Common myeloid progenitor, CD34-positive (primary cell): Measurements from ENCODE around the gene OCA2.

ENCODE experiments used
- CTCF ChIA-PET: fragments of 350-600 bp; sonication (Branson Sonifier 250); formaldehyde crosslinking; loops from one replicate; lab custom pipeline; 2021; ENCODE audit warnings: antibody characterized with exemption; lab: Charles Lee
- POLR2A ChIA-PET: fragments of 350-600 bp; sonication (Branson Sonifier 250); formaldehyde crosslinking; loops from one replicate; lab custom pipeline; 2021; ENCODE audit warnings: antibody characterized with exemption; lab: Charles Lee
- DNase-seq, 3 donors: peaks; one replicate each; pipeline versions ENCODE4 v3.0.0 to v3.0.0-alpha.2; 2013
- H3K27ac ChIP-seq, 2 experiments: 1 replicate in 1 of 2; 2 replicates in 1 of 2; pipeline ENCODE4 v1.7.0; 2013; ENCODE audit warnings: inconsistent platforms in 2 of 2, low read length in 2 of 2, mild to moderate bottlenecking in 2 of 2, low read depth in 1 of 2, moderate library complexity in 1 of 2; ENCODE audit not compliant: severe bottlenecking in 2 of 2, insufficient read depth in 1 of 2, poor library complexity in 1 of 2
- H3K27me3 ChIP-seq, 5 experiments: replicated peaks in 2 of 5; 1 replicate in 3 of 5; 2 replicates in 2 of 5; pipeline versions ENCODE4 v1.6.1 to v1.7.0; 2013; ENCODE audit warnings: low read length in 4 of 5, mild to moderate bottlenecking in 2 of 5, moderate library complexity in 2 of 5, inconsistent platforms in 1 of 5; ENCODE audit not compliant: insufficient read depth in 5 of 5, control insufficient read depth in 4 of 5
- H3K36me3 ChIP-seq, 4 experiments: 1 replicate in 2 of 4; 2 replicates in 2 of 4; pipeline versions ENCODE4 v1.6.1 to v1.7.0; 2013; ENCODE audit warnings: low read length in 3 of 4, control low read depth in 1 of 4, mild to moderate bottlenecking in 1 of 4; ENCODE audit not compliant: control insufficient read depth in 4 of 4, insufficient read depth in 4 of 4
- H3K4me1 ChIP-seq, 4 experiments: 1 replicate in 3 of 4; 2 replicates in 1 of 4; pipeline versions ENCODE4 v1.6.1 to v1.7.1; 2013; ENCODE audit warnings: low read length in 3 of 4, mild to moderate bottlenecking in 3 of 4, control low read depth in 1 of 4, inconsistent platforms in 1 of 4, moderate library complexity in 1 of 4; ENCODE audit not compliant: control insufficient read depth in 4 of 4, insufficient read depth in 4 of 4; ENCODE audit errors: control extremely low read depth in 1 of 4
- H3K4me3 ChIP-seq, 7 experiments: 1 replicate in 4 of 7; 2 replicates in 3 of 7; pipeline versions ENCODE4 v1.5.1 to v1.7.0; 2013; ENCODE audit warnings: mild to moderate bottlenecking in 7 of 7, low read length in 6 of 7, moderate library complexity in 6 of 7, inconsistent platforms in 2 of 7, low read depth in 2 of 7, control low read depth in 1 of 7; ENCODE audit not compliant: insufficient read depth in 4 of 7, control insufficient read depth in 1 of 7; ENCODE audit errors: extremely low read depth in 1 of 7
- H3K9me3 ChIP-seq, 5 experiments: 1 replicate in 4 of 5; 2 replicates in 1 of 5; pipeline versions ENCODE4 v1.6.1 to v1.7.1; 2013; ENCODE audit warnings: low read length in 4 of 5, mild to moderate bottlenecking in 2 of 5, inconsistent platforms in 1 of 5, low read depth in 1 of 5, moderate library complexity in 1 of 5; ENCODE audit not compliant: control insufficient read depth in 4 of 5, insufficient read depth in 2 of 5; ENCODE audit errors: control extremely low read depth in 1 of 5
- WGBS: methylation state at CpG from one replicate; pipeline ENCODE4 v1.1.5; 2013; ENCODE audit not compliant: insufficient coverage; 5-methylcytosine and 5-hydroxymethylcytosine counted together

Gene OCA2

GRCh38 chr15:28120359-28120640 lies 21.2 kb upstream of the OCA2 start:
- Histone ChIP-seq H3K4me1 (no peaks in the 10 kb centered on the region), H3K9me3 (no peaks in the 10 kb centered on the region), H3K27ac (no peak overlapping the region), H3K4me3 (no peak overlapping the region), H3K27me3 (no peaks in the 10 kb centered on the region), H3K36me3 (peaks cover 0 to 86% (median 66%) of the 10 kb centered on the region in 4 experiments)
- CTCF ChIA-PET, result interaction anchor here (1.2 to 1.5 kb wide), 2 partner anchors 13 to 36 kb away, joined by 3 read pairs; no protein-coding TSS in a partner anchor
- 100% methylated on average over 2 of the region's 4 CpGs for WGBS
- no peak for DNase-seq
- POLR2A ChIA-PET, result no interaction called here

GRCh38 chr15:28118531-28118930 lies 19.4 kb upstream of the OCA2 start:
- H3K4me3 ChIP-seq, result no peak overlapping the region
- H3K27me3 ChIP-seq, result no peaks in the 10 kb centered on the region
- H3K4me1 ChIP-seq, result no peaks in the 10 kb centered on the region
- DNase-seq, result no peak
- CTCF ChIA-PET, result no interaction called here
- no peak overlapping the region for H3K27ac ChIP-seq
- H3K36me3 ChIP-seq, result peaks cover 6 to 87% (median 69%) of the 10 kb centered on the region in 4 experiments
- POLR2A ChIA-PET, result no interaction called here
- H3K9me3 ChIP-seq, result no peaks in the 10 kb centered on the region
- WGBS, result 97% methylated on average over 10 of the region's 10 CpGs

- no peak for DNase-seq
- ChIA-PET CTCF (no interaction called here), POLR2A (no interaction called here)
- peaks cover 6 to 87% (median 70%) of the 10 kb centered on the region in 4 experiments for H3K36me3 ChIP-seq
- no peaks in the 10 kb centered on the region for H3K27me3 ChIP-seq
- no peak overlapping the region for H3K4me3 ChIP-seq
- no peaks in the 10 kb centered on the region for H3K9me3 ChIP-seq
- 100% methylated on average over 11 of the region's 11 CpGs for WGBS
- H3K4me1 ChIP-seq, result no peaks in the 10 kb centered on the region
- no peak overlapping the region for H3K27ac ChIP-seq
Measured at GRCh38 chr15:28118083-28118482, 19.0 kb upstream of the OCA2 start.

DNA sequence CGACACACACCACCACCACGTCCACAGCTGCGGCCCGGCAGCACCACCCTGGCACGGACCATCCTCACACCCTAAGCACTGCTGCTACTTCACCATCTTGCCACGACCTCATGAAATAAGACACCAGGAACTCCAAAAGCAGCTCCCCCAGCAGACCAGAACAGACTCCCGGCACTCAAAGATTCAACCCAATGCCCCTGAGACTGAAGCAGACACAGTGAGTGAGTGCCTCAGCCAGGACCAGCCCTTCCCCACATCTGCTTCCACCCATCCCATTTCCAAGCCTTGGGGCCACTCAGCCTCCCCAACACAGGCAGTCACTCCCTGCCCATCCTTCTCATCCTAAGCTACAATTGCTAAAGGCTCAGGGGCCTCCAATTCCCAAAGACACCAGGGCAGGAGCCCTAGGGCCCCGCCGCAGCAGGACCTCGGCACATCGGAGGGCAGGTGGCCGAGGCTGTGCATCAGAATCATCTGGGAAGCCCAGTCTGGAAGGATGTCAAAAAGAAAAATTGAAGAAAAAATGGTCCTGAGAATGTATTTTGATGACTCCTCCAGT lies 18.4 kb upstream of the OCA2 start:
- Histone ChIP-seq H3K27ac (no peak overlapping the region), H3K27me3 (no peaks in the 10 kb centered on the region), H3K9me3 (no peaks in the 10 kb centered on the region), H3K4me3 (no peak overlapping the region), H3K4me1 (no peaks in the 10 kb centered on the region), H3K36me3 (peaks cover 6 to 88% (median 73%) of the 10 kb centered on the region in 4 experiments)
- 98% methylated on average over 10 of the region's 12 CpGs for WGBS
- CTCF ChIA-PET, result no interaction called here
- POLR2A ChIA-PET, result no interaction called here
- no peak for DNase-seq

DNA sequence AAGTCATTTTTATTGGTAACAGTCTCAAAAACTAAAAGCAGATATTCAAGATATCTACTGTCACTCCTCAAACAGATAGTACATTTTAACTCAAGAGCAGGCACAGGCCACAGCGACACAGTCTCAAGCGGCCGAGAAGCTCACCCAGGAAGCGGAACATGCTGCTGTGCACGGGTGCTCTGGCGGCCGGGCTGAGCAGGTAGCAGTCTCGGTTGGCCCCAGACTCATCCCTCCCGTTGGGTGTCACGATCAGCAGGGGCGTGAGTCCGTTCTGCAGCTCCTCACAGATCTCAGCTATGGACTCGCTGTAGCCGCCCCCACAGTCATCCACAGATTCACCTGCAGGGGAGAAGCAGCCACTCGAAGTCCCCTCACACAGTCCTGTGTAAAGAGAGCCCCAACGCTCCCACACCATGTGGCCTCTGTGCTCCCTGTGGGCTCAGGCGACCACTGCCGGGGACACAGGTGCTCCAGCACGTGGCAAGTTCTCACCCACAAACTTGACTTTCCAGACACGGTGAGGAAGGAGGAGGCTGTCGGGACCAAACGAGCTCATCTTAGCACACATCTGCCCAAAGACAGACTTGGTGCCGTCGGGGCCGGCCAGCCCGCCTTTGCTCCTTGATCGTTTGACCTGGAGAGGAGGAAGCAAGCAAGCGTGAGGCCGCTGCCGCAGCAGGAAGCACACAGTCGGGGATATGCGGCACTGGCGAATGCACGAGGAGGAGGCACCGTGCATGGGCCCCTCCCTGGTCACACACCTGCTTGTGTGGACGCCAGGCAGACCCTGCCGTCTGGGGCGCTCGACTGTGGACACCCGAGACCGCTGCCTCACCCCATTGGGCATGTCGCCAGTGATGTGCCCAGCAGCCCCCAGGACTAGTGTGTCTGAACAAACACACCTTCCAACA lies 17.7 kb upstream of the OCA2 start:
- Histone ChIP-seq H3K27ac (no peak overlapping the region), H3K4me1 (no peaks in the 10 kb centered on the region), H3K36me3 (peaks cover 8 to 90% (median 76%) of the 10 kb centered on the region in 4 experiments), H3K9me3 (no peaks in the 10 kb centered on the region), H3K4me3 (no peak overlapping the region), H3K27me3 (no peaks in the 10 kb centered on the region)
- 96% methylated on average over 39 of the region's 42 CpGs for WGBS
- ChIA-PET POLR2A (no interaction called here), CTCF (no interaction called here)
- DNase-seq, result no peak

DNA sequence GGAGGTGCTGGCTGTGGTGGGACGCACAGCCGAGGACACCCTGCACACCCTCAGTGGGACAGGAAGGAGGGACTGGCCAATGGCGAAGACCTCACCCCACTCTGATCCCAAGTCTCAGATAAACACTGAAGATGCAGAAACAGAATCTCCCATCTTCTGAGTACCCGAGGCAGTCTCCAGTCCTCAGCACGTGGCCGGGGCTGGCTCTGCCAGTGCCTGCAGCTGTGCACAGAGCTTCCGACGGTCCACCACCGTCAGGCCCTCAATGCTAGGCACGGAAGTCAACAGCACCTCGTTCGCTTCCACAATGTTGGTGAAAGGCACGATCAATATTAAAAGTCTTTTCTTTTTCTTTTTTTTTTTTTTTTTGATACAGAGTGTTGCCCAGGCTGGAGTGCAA lies 16.8 kb upstream of the OCA2 start:
- Histone ChIP-seq H3K27me3 (no peaks in the 10 kb centered on the region), H3K36me3 (peaks cover 10 to 87% (median 74%) of the 10 kb centered on the region in 4 experiments), H3K27ac (no peak overlapping the region), H3K4me1 (no peaks in the 10 kb centered on the region), H3K9me3 (no peaks in the 10 kb centered on the region), H3K4me3 (no peak overlapping the region)
- WGBS, result 90% methylated on average over 13 of the region's 13 CpGs
- ChIA-PET POLR2A (no interaction called here), CTCF (no interaction called here)
- no peak for DNase-seq
